ENCODE results near the gene ZSWIM4. TPM values are rescaled to one million over a fixed set of nuclear protein-coding genes. Genes with fewer than 3 reads are reported as not detected.

ZSWIM4 gene
- total and polyA plus RNA-seq, 2 experiments from 2014 or later = 5.4 to 42.3 TPM

- Mint-ChIP-seq H3K9me3 (no peaks in the 10 kb centered on the region), H3K36me3 (ENCODE audit: low read depth) (peaks cover 14% of the 10 kb centered on the region), H3K4me1 (peaks cover 6% of the 10 kb centered on the region), H3K4me3 (no peak overlapping the region), H3K27ac (no peak overlapping the region), H3K27me3 (ENCODE audit: insufficient read depth, low read depth, poor library complexity) (peaks cover 14% of the 10 kb centered on the region)
- Histone ChIP-seq H3F3A (replicated peaks; ENCODE audit: low read depth) (no peaks in the 10 kb centered on the region; the same call in 1 of the 2 replicates), H3K27me3 (ENCODE audit: insufficient read depth) (no peaks in the 10 kb centered on the region), H3K27ac (ENCODE audit: low read depth) (no peak overlapping the region), H4K20me1 (replicated peaks; ENCODE audit: insufficient read depth) (no peaks in the 10 kb centered on the region; the same call in 1 of the 2 replicates), H3K4me2 (no peak overlapping the region), H3K36me3 (ENCODE audit: insufficient read depth) (no peaks in the 10 kb centered on the region; the same call in 1 of the 2 replicates), H3K4me3 (no peak overlapping the region), H2AFZ (no peak overlapping the region), H3K79me2 (replicated peaks; ENCODE audit: insufficient read depth) (peaks cover 7% of the 10 kb centered on the region), H3K4me1 (ENCODE audit: insufficient read depth) (peaks cover 1% of the 10 kb centered on the region; the same call in 1 of the 2 replicates), H3K9me2 (ENCODE audit: insufficient read depth) (no peaks in the 10 kb centered on the region)
- DNase-seq (ENCODE audit: low spot score) (no peak), ATAC-seq (no peak)
- no peak for TF ChIP-seq ZNF331 (CRISPR knock-in tag; IDR thresholded peaks at IDR 0.05; ENCODE audit: low read depth)
- TF ChIP-seq EZH2 (IDR thresholded peaks at IDR 0.05; ENCODE audit: low read depth, unreplicated experiment) = no peak
- no peak for TF ChIP-seq REST (IDR thresholded peaks at IDR 0.05; ENCODE audit: unreplicated experiment)
- TF ChIP-seq CREB1 (CRISPR knock-in tag; IDR thresholded peaks at IDR 0.05; ENCODE audit: low read depth) = no peak
- no peak for TF ChIP-seq STAT1 (IDR thresholded peaks at IDR 0.05; ENCODE audit: unreplicated experiment)
- no peak for TF ChIP-seq ZNF114 (CRISPR knock-in tag; IDR thresholded peaks at IDR 0.05)
- TF ChIP-seq, protein P1, sequence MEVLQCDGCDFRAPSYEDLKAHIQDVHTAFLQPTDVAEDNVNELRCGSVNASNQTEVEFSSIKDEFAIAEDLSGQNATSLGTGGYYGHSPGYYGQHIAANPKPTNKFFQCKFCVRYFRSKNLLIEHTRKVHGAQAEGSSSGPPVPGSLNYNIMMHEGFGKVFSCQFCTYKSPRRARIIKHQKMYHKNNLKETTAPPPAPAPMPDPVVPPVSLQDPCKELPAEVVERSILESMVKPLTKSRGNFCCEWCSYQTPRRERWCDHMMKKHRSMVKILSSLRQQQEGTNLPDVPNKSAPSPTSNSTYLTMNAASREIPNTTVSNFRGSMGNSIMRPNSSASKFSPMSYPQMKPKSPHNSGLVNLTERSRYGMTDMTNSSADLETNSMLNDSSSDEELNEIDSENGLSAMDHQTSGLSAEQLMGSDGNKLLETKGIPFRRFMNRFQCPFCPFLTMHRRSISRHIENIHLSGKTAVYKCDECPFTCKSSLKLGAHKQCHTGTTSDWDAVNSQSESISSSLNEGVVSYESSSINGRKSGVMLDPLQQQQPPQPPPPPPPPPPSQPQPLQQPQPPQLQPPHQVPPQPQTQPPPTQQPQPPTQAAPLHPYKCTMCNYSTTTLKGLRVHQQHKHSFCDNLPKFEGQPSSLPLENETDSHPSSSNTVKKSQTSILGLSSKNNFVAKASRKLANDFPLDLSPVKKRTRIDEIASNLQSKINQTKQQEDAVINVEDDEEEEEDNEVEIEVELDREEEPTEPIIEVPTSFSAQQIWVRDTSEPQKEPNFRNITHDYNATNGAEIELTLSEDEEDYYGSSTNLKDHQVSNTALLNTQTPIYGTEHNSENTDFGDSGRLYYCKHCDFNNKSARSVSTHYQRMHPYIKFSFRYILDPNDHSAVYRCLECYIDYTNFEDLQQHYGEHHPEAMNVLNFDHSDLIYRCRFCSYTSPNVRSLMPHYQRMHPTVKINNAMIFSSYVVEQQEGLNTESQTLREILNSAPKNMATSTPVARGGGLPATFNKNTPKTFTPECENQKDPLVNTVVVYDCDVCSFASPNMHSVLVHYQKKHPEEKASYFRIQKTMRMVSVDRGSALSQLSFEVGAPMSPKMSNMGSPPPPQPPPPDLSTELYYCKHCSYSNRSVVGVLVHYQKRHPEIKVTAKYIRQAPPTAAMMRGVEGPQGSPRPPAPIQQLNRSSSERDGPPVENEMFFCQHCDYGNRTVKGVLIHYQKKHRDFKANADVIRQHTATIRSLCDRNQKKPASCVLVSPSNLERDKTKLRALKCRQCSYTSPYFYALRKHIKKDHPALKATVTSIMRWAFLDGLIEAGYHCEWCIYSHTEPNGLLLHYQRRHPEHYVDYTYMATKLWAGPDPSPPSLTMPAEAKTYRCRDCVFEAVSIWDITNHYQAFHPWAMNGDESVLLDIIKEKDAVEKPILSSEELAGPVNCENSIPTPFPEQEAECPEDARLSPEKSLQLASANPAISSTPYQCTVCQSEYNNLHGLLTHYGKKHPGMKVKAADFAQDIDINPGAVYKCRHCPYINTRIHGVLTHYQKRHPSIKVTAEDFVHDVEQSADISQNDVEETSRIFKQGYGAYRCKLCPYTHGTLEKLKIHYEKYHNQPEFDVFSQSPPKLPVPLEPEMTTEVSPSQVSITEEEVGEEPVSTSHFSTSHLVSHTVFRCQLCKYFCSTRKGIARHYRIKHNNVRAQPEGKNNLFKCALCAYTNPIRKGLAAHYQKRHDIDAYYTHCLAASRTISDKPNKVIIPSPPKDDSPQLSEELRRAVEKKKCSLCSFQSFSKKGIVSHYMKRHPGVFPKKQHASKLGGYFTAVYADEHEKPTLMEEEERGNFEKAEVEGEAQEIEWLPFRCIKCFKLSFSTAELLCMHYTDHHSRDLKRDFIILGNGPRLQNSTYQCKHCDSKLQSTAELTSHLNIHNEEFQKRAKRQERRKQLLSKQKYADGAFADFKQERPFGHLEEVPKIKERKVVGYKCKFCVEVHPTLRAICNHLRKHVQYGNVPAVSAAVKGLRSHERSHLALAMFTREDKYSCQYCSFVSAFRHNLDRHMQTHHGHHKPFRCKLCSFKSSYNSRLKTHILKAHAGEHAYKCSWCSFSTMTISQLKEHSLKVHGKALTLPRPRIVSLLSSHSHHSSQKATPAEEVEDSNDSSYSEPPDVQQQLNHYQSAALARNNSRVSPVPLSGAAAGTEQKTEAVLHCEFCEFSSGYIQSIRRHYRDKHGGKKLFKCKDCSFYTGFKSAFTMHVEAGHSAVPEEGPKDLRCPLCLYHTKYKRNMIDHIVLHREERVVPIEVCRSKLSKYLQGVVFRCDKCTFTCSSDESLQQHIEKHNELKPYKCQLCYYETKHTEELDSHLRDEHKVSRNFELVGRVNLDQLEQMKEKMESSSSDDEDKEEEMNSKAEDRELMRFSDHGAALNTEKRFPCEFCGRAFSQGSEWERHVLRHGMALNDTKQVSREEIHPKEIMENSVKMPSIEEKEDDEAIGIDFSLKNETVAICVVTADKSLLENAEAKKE (CRISPR knock-in tag; IDR thresholded peaks at IDR 0.05) = no peak
- no peak for TF ChIP-seq NANOG (IDR thresholded peaks at IDR 0.05; ENCODE audit: borderline replicate concordance)
Observed at GRCh38 chr19:13770013-13770635, 25.1 kb upstream of the ZSWIM4 start.

All from GM23338 (cell line).